H9 (cell line): ENCODE measurements around the gene YRDC. TPM values are rescaled to one million over a fixed set of nuclear protein-coding genes. Genes with fewer than 3 reads are reported as not detected.

Experiments
- DNase-seq: peaks from one replicate; pipeline ENCODE4 v3.0.0-alpha.2; 2017
- H2AFZ ChIP-seq: one replicate; pipeline ENCODE4 v1.6.1; 2013; ENCODE audit warnings: mild to moderate bottlenecking, low read length, control low read depth, moderate library complexity
- H2AK5ac ChIP-seq: 2 replicates; pipeline ENCODE4 v1.6.1; 2013; ENCODE audit warnings: low read length, control low read depth, mixed read lengths; ENCODE audit not compliant: insufficient read length
- H2BK120ac ChIP-seq: one replicate; pipeline ENCODE4 v1.6.1; 2013; ENCODE audit warnings: low read depth, mild to moderate bottlenecking, low read length, control low read depth, inconsistent platforms; ENCODE audit not compliant: poor library complexity, severe bottlenecking
- H2BK12ac ChIP-seq: 2 replicates; pipeline ENCODE4 v1.6.1; 2013; ENCODE audit warnings: low read length, control low read depth, mixed read lengths, low read depth; ENCODE audit not compliant: insufficient read length
- H2BK15ac ChIP-seq: 2 replicates; pipeline ENCODE4 v1.6.1; 2013; ENCODE audit warnings: low read depth, low read length, control low read depth
- H2BK20ac ChIP-seq: one replicate; pipeline ENCODE4 v1.6.1; 2013; ENCODE audit warnings: low read depth, mild to moderate bottlenecking, low read length, control low read depth, inconsistent platforms; ENCODE audit not compliant: poor library complexity, severe bottlenecking
- H2BK5ac ChIP-seq: 2 replicates; pipeline ENCODE4 v1.6.1; 2013; ENCODE audit warnings: low read length, control low read depth, mixed read lengths; ENCODE audit not compliant: insufficient read length
- H3K14ac ChIP-seq: 2 replicates; pipeline ENCODE4 v1.6.1; 2013; ENCODE audit warnings: low read length, control low read depth; ENCODE audit not compliant: insufficient read depth
- H3K18ac ChIP-seq: 2 replicates; pipeline ENCODE4 v1.6.1; 2013; ENCODE audit warnings: low read depth, mild to moderate bottlenecking, mixed read lengths, low read length, control low read depth; ENCODE audit not compliant: insufficient read length
- H3K23ac ChIP-seq: 2 replicates; pipeline ENCODE4 v1.6.1; 2013; ENCODE audit warnings: low read length, control low read depth, mixed read lengths, low read depth; ENCODE audit not compliant: insufficient read length
- H3K23me2 ChIP-seq: 2 replicates; pipeline ENCODE4 v1.6.1; 2013; ENCODE audit warnings: low read depth, mild to moderate bottlenecking, mixed read lengths, low read length, control low read depth; ENCODE audit not compliant: insufficient read length, poor library complexity, severe bottlenecking
- H3K27ac ChIP-seq: 2 replicates; pipeline ENCODE4 v1.5.1; 2013; ENCODE audit warnings: low read length, control low read depth, mixed read lengths, low read depth; ENCODE audit not compliant: insufficient read length
- H3K27me3 ChIP-seq: 2 replicates; pipeline ENCODE4 v1.6.1; 2013; ENCODE audit warnings: low read length, control low read depth, inconsistent platforms; ENCODE audit not compliant: insufficient read depth
- H3K4ac ChIP-seq: 2 replicates; pipeline ENCODE4 v1.6.1; 2013; ENCODE audit warnings: low read depth, mild to moderate bottlenecking, control low read depth, inconsistent platforms, low read length, moderate library complexity
- H3K4me1 ChIP-seq: 2 replicates; pipeline ENCODE4 v1.6.1; 2013; ENCODE audit warnings: low read length, control low read depth, inconsistent platforms; ENCODE audit not compliant: insufficient read depth
- H3K4me2 ChIP-seq: 2 replicates; pipeline ENCODE4 v1.6.1; 2013; ENCODE audit warnings: low read length, control low read depth, mixed read lengths; ENCODE audit not compliant: insufficient read length, insufficient read depth
- H3K56ac ChIP-seq: 2 replicates; pipeline ENCODE4 v1.6.1; 2013; ENCODE audit warnings: low read depth, mild to moderate bottlenecking, mixed read lengths, low read length, control low read depth; ENCODE audit not compliant: insufficient read length
- H3K79me1 ChIP-seq: 2 replicates; pipeline ENCODE4 v1.6.1; 2013; ENCODE audit warnings: low read depth, mild to moderate bottlenecking, moderate library complexity, low read length, control low read depth, inconsistent platforms; ENCODE audit not compliant: insufficient read depth, poor library complexity, severe bottlenecking
- H3K79me2 ChIP-seq: 2 replicates; pipeline ENCODE4 v1.6.1; 2013; ENCODE audit warnings: low read length, control low read depth, inconsistent platforms; ENCODE audit not compliant: insufficient read depth
- H3K9ac ChIP-seq: 2 replicates; pipeline ENCODE4 v1.6.1; 2013; ENCODE audit warnings: low read length, control low read depth, mixed read lengths; ENCODE audit not compliant: insufficient read length; ENCODE audit errors: extremely low read depth
- H3K9me3 ChIP-seq: one replicate; pipeline ENCODE4 v1.6.1; 2013; ENCODE audit warnings: low read depth, low read length, inconsistent platforms; ENCODE audit not compliant: control insufficient read depth
- H3T11ph ChIP-seq: one replicate; pipeline ENCODE4 v1.6.1; 2013; ENCODE audit warnings: mild to moderate bottlenecking, low read length, control low read depth, inconsistent platforms
- H4K20me1 ChIP-seq: one replicate; pipeline ENCODE4 v1.6.1; 2013; ENCODE audit not compliant: control insufficient read depth, insufficient read length, insufficient read depth
- H4K5ac ChIP-seq: 2 replicates; pipeline ENCODE4 v1.6.1; 2013; ENCODE audit warnings: low read depth, mild to moderate bottlenecking, mixed read lengths, low read length, control low read depth; ENCODE audit not compliant: insufficient read length
- H4K8ac ChIP-seq: replicated peaks from 2 replicates; pipeline ENCODE4 v1.6.1; 2013; ENCODE audit warnings: low read length, control low read depth, mixed read lengths, low read depth; ENCODE audit not compliant: insufficient read length
- H4K91ac ChIP-seq: 2 replicates; pipeline ENCODE4 v1.6.1; 2013; ENCODE audit warnings: low read depth, mild to moderate bottlenecking, moderate library complexity, mixed read lengths, low read length, control low read depth; ENCODE audit not compliant: insufficient read length
- H3K27ac Mint-ChIP-seq, 3 experiments: 2 replicates in 2 of 3; 3 replicates in 1 of 3; pipeline ENCODE4 v1.8.0; 2020 to 2021; ENCODE audit warnings: mixed read lengths in 3 of 3, mild to moderate bottlenecking in 1 of 3, moderate library complexity in 1 of 3
- H3K27me3 Mint-ChIP-seq: 2 replicates; pipeline ENCODE4 v1.8.0; 2021; ENCODE audit warnings: low read depth, mild to moderate bottlenecking, moderate library complexity, mixed read lengths
- H3K36me3 Mint-ChIP-seq, 3 experiments: 2 replicates in 2 of 3; 3 replicates in 1 of 3; pipeline ENCODE4 v1.8.0; 2020 to 2021; ENCODE audit warnings: low read depth in 3 of 3, mixed read lengths in 3 of 3; ENCODE audit not compliant: insufficient read depth in 1 of 3
- H3K4me1 Mint-ChIP-seq, 2 experiments: 2 replicates each; pipeline ENCODE4 v1.8.0; 2020; ENCODE audit warnings: mixed read lengths in 2 of 2
- H3K4me3 Mint-ChIP-seq, 2 experiments: 2 replicates in 1 of 2; 3 replicates in 1 of 2; pipeline ENCODE4 v1.8.0; 2020 to 2021; ENCODE audit warnings: mild to moderate bottlenecking in 2 of 2, mixed read lengths in 2 of 2, moderate library complexity in 1 of 2
- H3K9me3 Mint-ChIP-seq, 2 experiments: 2 replicates in 1 of 2; 3 replicates in 1 of 2; pipeline ENCODE4 v1.8.0; 2020; ENCODE audit warnings: mild to moderate bottlenecking in 2 of 2, mixed read lengths in 2 of 2, moderate library complexity in 1 of 2
- WGBS: extraction: QIAGEN DNeasy Blood & Tissue Kit; methylation state at CpG from one replicate; pipeline ENCODE4 v1.1.7; 2013; ENCODE audit warnings: missing lambda C conversion rate, low lambda C conversion rate, mixed read lengths; ENCODE audit not compliant: insufficient read length; ENCODE audit errors: extremely low coverage; 5-methylcytosine and 5-hydroxymethylcytosine counted together
- total RNA-seq: library from RNA; stranded (reverse); gene quantifications from 2 replicates; pipeline ENCODE4 v1.2.1, GENCODE V29; 2021
- TF ChIP-seq, protein P1 (sequence below): fragments of 200-600 bp; sonication (generic); conservative IDR thresholded peaks from 3 replicates; pipeline ENCODE4 v1.8.0; 2021; ENCODE audit warnings: antibody characterized with exemption, mild to moderate bottlenecking

The YRDC gene
- total RNA-seq, 1 experiment from 2014 or later, result 28.0 TPM

DNA sequence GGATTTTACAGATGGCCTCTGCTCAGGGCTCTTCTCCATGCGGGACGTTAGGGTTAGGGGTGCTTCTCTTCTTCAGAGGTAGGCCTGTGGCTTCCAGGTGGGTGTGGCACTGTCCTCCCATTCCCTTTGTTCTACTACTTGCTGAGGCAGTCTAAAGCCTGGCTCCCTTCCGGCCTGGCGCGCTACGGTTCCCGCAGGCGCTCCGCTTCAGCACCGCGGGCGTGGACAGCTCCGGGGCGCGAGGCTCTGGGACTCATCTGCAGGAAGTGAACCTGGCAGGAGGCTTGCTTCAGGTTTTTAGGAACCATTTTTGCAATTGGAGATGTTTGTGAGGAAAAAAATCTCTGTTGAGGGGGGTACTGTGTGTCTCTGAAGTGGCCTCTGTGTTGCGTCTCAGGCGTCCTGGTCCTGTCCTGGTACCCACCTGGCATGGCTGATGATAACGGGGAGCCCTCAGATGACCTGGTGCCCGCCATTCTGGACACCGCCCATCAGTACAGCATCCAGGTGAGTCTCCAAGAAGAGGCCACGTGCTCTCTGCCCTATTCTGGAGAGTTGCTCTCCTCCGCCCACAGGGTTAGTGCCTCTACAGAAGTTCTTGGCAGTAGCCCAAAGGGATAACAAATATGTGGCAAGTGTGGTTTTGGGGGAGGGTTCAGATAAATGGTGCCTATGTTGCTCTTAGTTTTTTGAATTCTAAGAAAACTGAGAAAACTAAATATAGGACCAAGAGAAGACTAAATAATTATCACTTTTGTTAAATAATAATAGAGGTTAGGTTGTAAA is 12.5 kb downstream of the YRDC start:
- Histone ChIP-seq H2BK120ac (no peak overlapping the region), H3K18ac (no peak overlapping the region), H4K91ac (no peak overlapping the region), H3K27ac (no peak overlapping the region), H3K9ac (no peak overlapping the region), H2AFZ (no peak overlapping the region), H3K23me2 (no peaks in the 10 kb centered on the region), H3K4me1 (no peaks in the 10 kb centered on the region; the same call in 1 of the 2 replicates), H3K9me3 (no peaks in the 10 kb centered on the region), H3K4me2 (peak overlapping the region; percentile 13), H3T11ph (no peak overlapping the region), H2BK5ac (no peak overlapping the region), H3K23ac (no peak overlapping the region), H3K79me1 (no peaks in the 10 kb centered on the region), H2BK20ac (no peak overlapping the region), H3K4ac (no peak overlapping the region), H4K20me1 (no peaks in the 10 kb centered on the region), H4K8ac (no peak overlapping the region), H3K14ac (no peak overlapping the region), H2BK15ac (no peak overlapping the region), H4K5ac (no peak overlapping the region), H2AK5ac (no peak overlapping the region), H3K79me2 (no peaks in the 10 kb centered on the region), H2BK12ac (no peak overlapping the region), H3K27me3 (peaks cover 7% of the 10 kb centered on the region; the same call in 1 of the 2 replicates), H3K56ac (no peak overlapping the region)
- no CpG with 5 or more reads among the region's 22 CpGs for WGBS
- Mint-ChIP-seq H3K27ac (no peak overlapping the region; a peak in 1 of 7 replicates), H3K4me1 (peaks cover 7 to 12% of the 10 kb centered on the region in 2 experiments), H3K4me3 (peak overlapping the region; percentile 75 to 80), H3K27me3 (peaks cover 37% of the 10 kb centered on the region), H3K36me3 (peaks cover 0 to 43% (median 15%) of the 10 kb centered on the region in 3 experiments; a peak in 4 of 7 replicates), H3K9me3 (no peaks in the 10 kb centered on the region)
- peak; percentile 89 for DNase-seq
- TF ChIP-seq, protein P1, sequence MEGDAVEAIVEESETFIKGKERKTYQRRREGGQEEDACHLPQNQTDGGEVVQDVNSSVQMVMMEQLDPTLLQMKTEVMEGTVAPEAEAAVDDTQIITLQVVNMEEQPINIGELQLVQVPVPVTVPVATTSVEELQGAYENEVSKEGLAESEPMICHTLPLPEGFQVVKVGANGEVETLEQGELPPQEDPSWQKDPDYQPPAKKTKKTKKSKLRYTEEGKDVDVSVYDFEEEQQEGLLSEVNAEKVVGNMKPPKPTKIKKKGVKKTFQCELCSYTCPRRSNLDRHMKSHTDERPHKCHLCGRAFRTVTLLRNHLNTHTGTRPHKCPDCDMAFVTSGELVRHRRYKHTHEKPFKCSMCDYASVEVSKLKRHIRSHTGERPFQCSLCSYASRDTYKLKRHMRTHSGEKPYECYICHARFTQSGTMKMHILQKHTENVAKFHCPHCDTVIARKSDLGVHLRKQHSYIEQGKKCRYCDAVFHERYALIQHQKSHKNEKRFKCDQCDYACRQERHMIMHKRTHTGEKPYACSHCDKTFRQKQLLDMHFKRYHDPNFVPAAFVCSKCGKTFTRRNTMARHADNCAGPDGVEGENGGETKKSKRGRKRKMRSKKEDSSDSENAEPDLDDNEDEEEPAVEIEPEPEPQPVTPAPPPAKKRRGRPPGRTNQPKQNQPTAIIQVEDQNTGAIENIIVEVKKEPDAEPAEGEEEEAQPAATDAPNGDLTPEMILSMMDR, result no peak
